Stimulated activated CD4-positive, alpha-beta T cell treated with anti-CD3 and anti-CD28 coated beads, TNF-alpha, amount 100 ng/mL, for 1 hour (primary cell): ENCODE results near the gene KLHDC4.
"Not testable (repeated sequence)": the region's sequence is repeated elsewhere in the genome, so short reads cannot be mapped to it uniquely, and the experiment has no call there.

Experiments used
- DNase-seq, 3 donors: peaks; one replicate each; pipeline ENCODE4 v3.0.0-alpha.2; 2020; ENCODE audit warnings: low read depth in 3 of 3, low spot score in 1 of 3

The KLHDC4 gene

GRCh38 chr16:87788730-87789436, 23.1 kb upstream of the KLHDC4 start:
- not testable (repeated sequence) for DNase-seq

- DNase-seq = not testable (repeated sequence)
These were observed 21.8 kb upstream of the KLHDC4 start for GRCh38 chr16:87787451-87788091.

GRCh38 chr16:87784812-87785211, 19.0 kb upstream of the KLHDC4 start:
- no peak for DNase-seq

- DNase-seq = no peak
These were observed 16.2 kb upstream of the KLHDC4 start for GRCh38 chr16:87782033-87782432.

GRCh38 chr16:87780385-87780989, 14.7 kb upstream of the KLHDC4 start:
- no peak for DNase-seq

GRCh38 chr16:87778830-87779579, 13.2 kb upstream of the KLHDC4 start:
- peak; percentile 72 to 94 (median 89) for DNase-seq

GRCh38 chr16:87778476-87778829, 12.7 kb upstream of the KLHDC4 start:
- no peak for DNase-seq

- DNase-seq = not testable (repeated sequence)
These were observed 8.1 kb upstream of the KLHDC4 start for GRCh38 chr16:87773836-87774235.

- DNase-seq = not testable (repeated sequence)
These were observed 1.7 kb upstream of the KLHDC4 start for GRCh38 chr16:87767456-87767855.

GRCh38 chr16:87766485-87766797, 655 bp upstream of the KLHDC4 start:
- DNase-seq = no peak

- peak; percentile 8 to 18 (median 13) for DNase-seq
These were observed 362 bp downstream of the KLHDC4 start for GRCh38 chr16:87765473-87765775.

GRCh38 chr16:87764600-87765472, 950 bp downstream of the KLHDC4 start:
- DNase-seq = no peak

- DNase-seq = no peak
These were observed 3.2 kb downstream of the KLHDC4 start for GRCh38 chr16:87762620-87763019.

GRCh38 chr16:87762071-87762571, 3.7 kb downstream of the KLHDC4 start:
- no peak for DNase-seq

GRCh38 chr16:87761060-87761459, 4.7 kb downstream of the KLHDC4 start:
- DNase-seq = no peak

- DNase-seq = no peak
These were observed 7.9 kb downstream of the KLHDC4 start for GRCh38 chr16:87757841-87758426.

- DNase-seq = no peak
These were observed 11.3 kb downstream of the KLHDC4 start for GRCh38 chr16:87754535-87754934.

- no peak for DNase-seq
These were observed 18.0 kb downstream of the KLHDC4 start for GRCh38 chr16:87747626-87748414.

GRCh38 chr16:87746178-87746577, 19.6 kb downstream of the KLHDC4 start:
- no peak for DNase-seq
